HL-60 (cell line): ENCODE data around the gene ZCCHC24.

Experiments
- POLR2AphosphoS5 ChIP-seq: IDR thresholded peaks from 2 replicates; pipeline ENCODE4 v1.6.1; 2012; ENCODE audit warnings: low read depth
- REST ChIP-seq: IDR thresholded peaks from 2 replicates; pipeline ENCODE4 v1.6.1; 2012; ENCODE audit warnings: low read depth; ENCODE audit not compliant: insufficient replicate concordance
- TF ChIP-seq, protein P1 (sequence below): IDR thresholded peaks from one replicate; pipeline ENCODE4 v1.5.1; 2011; ENCODE audit warnings: low read length, control low read depth, inconsistent platforms; ENCODE audit not compliant: insufficient read depth

- TF ChIP-seq POLR2AphosphoS5 (no peak), REST (no peak)
- TF ChIP-seq, protein P1, sequence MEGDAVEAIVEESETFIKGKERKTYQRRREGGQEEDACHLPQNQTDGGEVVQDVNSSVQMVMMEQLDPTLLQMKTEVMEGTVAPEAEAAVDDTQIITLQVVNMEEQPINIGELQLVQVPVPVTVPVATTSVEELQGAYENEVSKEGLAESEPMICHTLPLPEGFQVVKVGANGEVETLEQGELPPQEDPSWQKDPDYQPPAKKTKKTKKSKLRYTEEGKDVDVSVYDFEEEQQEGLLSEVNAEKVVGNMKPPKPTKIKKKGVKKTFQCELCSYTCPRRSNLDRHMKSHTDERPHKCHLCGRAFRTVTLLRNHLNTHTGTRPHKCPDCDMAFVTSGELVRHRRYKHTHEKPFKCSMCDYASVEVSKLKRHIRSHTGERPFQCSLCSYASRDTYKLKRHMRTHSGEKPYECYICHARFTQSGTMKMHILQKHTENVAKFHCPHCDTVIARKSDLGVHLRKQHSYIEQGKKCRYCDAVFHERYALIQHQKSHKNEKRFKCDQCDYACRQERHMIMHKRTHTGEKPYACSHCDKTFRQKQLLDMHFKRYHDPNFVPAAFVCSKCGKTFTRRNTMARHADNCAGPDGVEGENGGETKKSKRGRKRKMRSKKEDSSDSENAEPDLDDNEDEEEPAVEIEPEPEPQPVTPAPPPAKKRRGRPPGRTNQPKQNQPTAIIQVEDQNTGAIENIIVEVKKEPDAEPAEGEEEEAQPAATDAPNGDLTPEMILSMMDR: no peak
Observed at GRCh38 chr10:79429751-79430150, 15.7 kb downstream of the ZCCHC24 start.
